B cell (primary cell): Measurements from ENCODE around the gene DPH2. TPM values are rescaled to one million over a fixed set of nuclear protein-coding genes. Genes with fewer than 3 reads are reported as not detected.

Experiments used
- ATAC-seq: fragments of 200-7000 bp; cut with Tn5 transposase; one replicate; pipeline ENCODE4 v1.10.0; 2021; ENCODE audit warnings: low read depth, mild to moderate bottlenecking, moderate number of reproducible peaks, moderate library complexity
- CTCF ChIA-PET: fragments of 350-600 bp; sonication (Branson Sonifier 250); formaldehyde crosslinking; loops from one replicate; lab custom pipeline; 2021; ENCODE audit warnings: antibody characterized with exemption, inconsistent platforms; lab: Charles Lee
- POLR2A ChIA-PET: fragments of 350-600 bp; sonication (Branson Sonifier 250); formaldehyde crosslinking; loops from one replicate; lab custom pipeline; 2021; ENCODE audit warnings: antibody characterized with exemption; lab: Charles Lee
- DNase-seq: peaks from one replicate; pipeline ENCODE4 v3.0.0; 2013
- H2AFZ ChIP-seq: 2 replicates; pipeline ENCODE4 v1.6.1; 2012; ENCODE audit warnings: mild to moderate bottlenecking, low read depth, low read length; ENCODE audit not compliant: insufficient read depth, poor library complexity, severe bottlenecking
- H3K27ac ChIP-seq, 2 donors: 1 replicate in 1 of 2; 2 replicates in 1 of 2; pipeline ENCODE4 v1.5.1; 2012 to 2013; ENCODE audit warnings: low read length in 2 of 2, mild to moderate bottlenecking in 2 of 2, moderate library complexity in 1 of 2
- H3K27me3 ChIP-seq, 4 experiments: fragments of 200-600 bp in 1 of 4; sonication (generic) in 1 of 4; replicated peaks in 1 of 4; 1 replicate in 2 of 4; 2 replicates in 2 of 4; pipeline versions ENCODE4 v1.6.1 to v1.7.0; 2013 to 2016; ENCODE audit warnings: low read length in 3 of 4, mild to moderate bottlenecking in 2 of 4, mixed read lengths in 1 of 4, moderate library complexity in 1 of 4; ENCODE audit not compliant: insufficient read depth in 4 of 4, control insufficient read depth in 3 of 4; ENCODE audit errors: control extremely low read depth in 1 of 4
- H3K36me3 ChIP-seq, 2 experiments: replicated peaks in 1 of 2; 1 replicate in 1 of 2; 2 replicates in 1 of 2; pipeline versions ENCODE4 v1.6.1 to v1.7.1; 2013; ENCODE audit warnings: low read length in 1 of 2; ENCODE audit not compliant: insufficient read depth in 2 of 2, control insufficient read depth in 1 of 2; ENCODE audit errors: control extremely low read depth in 1 of 2, extremely low read depth in 1 of 2
- H3K4me1 ChIP-seq, 2 donors: fragments of 200-600 bp in 1 of 2; sonication (generic) in 1 of 2; 1 replicate in 1 of 2; 2 replicates in 1 of 2; pipeline versions ENCODE4 v1.5.1 to v1.6.1; 2013 to 2017; ENCODE audit warnings: low read length in 2 of 2; ENCODE audit not compliant: control insufficient read depth in 2 of 2, insufficient read depth in 2 of 2
- H3K4me2 ChIP-seq: replicated peaks from 2 replicates; pipeline ENCODE3; 2012; ENCODE audit warnings: mild to moderate bottlenecking, low read depth, low read length; ENCODE audit not compliant: poor library complexity, severe bottlenecking
- H3K4me3 ChIP-seq, 5 experiments: fragments of 200-600 bp in 1 of 5; sonication (generic) in 1 of 5; 1 replicate in 3 of 5; 2 replicates in 2 of 5; pipeline versions ENCODE4 v1.5.1 to v1.7.0; 2011 to 2016; ENCODE audit warnings: low read length in 4 of 5, mild to moderate bottlenecking in 4 of 5, low read depth in 2 of 5, control low read depth in 1 of 5, moderate library complexity in 1 of 5; ENCODE audit not compliant: insufficient read depth in 1 of 5; ENCODE audit errors: control extremely low read depth in 1 of 5, extremely low read depth in 1 of 5
- H3K79me2 ChIP-seq: fragments of 200-600 bp; sonication (generic); one replicate; pipeline ENCODE4 v1.6.0; 2016; ENCODE audit warnings: low read length; ENCODE audit not compliant: control insufficient read depth, insufficient read depth
- H3K9ac ChIP-seq: fragments of 200-600 bp; sonication (generic); 2 replicates; pipeline ENCODE4 v1.6.1; 2017; ENCODE audit warnings: mild to moderate bottlenecking, low read length, moderate library complexity
- H3K9me3 ChIP-seq, 3 donors: one replicate each; pipeline versions ENCODE4 v1.6.1 to v1.7.1; 2013; ENCODE audit warnings: low read length in 2 of 3; ENCODE audit not compliant: control insufficient read depth in 2 of 3, insufficient read depth in 1 of 3; ENCODE audit errors: control extremely low read depth in 1 of 3
- H4K20me1 ChIP-seq: 2 replicates; pipeline ENCODE4 v1.6.0; 2012; ENCODE audit warnings: mild to moderate bottlenecking, low read length; ENCODE audit not compliant: insufficient read depth, control insufficient read depth, poor library complexity, severe bottlenecking
- H3K27ac Mint-ChIP-seq: one replicate; pipeline ENCODE4 v1.8.0; 2021; ENCODE audit warnings: mixed read lengths
- H3K27me3 Mint-ChIP-seq: one replicate; pipeline ENCODE4 v1.8.0; 2021; ENCODE audit warnings: mixed read lengths
- H3K4me1 Mint-ChIP-seq: one replicate; pipeline ENCODE4 v1.8.0; 2021; ENCODE audit warnings: mixed read lengths
- H3K4me3 Mint-ChIP-seq: one replicate; pipeline ENCODE4 v1.8.0; 2021; ENCODE audit warnings: mixed read lengths
- H3K9me3 Mint-ChIP-seq: one replicate; pipeline ENCODE4 v1.8.0; 2022; ENCODE audit warnings: mixed read lengths; ENCODE audit not compliant: insufficient read depth
- EZH2 ChIP-seq: IDR thresholded peaks from 2 replicates; pipeline ENCODE4 v1.6.1; 2012; ENCODE audit warnings: borderline replicate concordance, low read depth, mild to moderate bottlenecking, moderate library complexity, low read length; ENCODE audit not compliant: insufficient read depth, poor library complexity, severe bottlenecking
- WGBS: methylation state at CpG from one replicate; pipeline ENCODE4 v1.1.5; 2013; ENCODE audit warnings: missing lambda C conversion rate; ENCODE audit not compliant: insufficient coverage; 5-methylcytosine and 5-hydroxymethylcytosine counted together
- intact Hi-C: fragments of 100-400 bp; cut with micrococcal nuclease; formaldehyde crosslinking; loops from one replicate; pipeline ENCODE4 v1.10.0; 2022
- polyA plus RNA-seq: library from polyadenylated mRNA; depleted of rRNA; stranded (reverse); fragments of >200 nt; gene quantifications from 2 replicates; pipeline ENCODE4 v1.2.3, GENCODE V29; 2012
- total RNA-seq, 2 donors: library from RNA; stranded (reverse); fragments of 120-200 nt in 1 of 2; gene quantifications; 1 replicate in 1 of 2; 2 replicates in 1 of 2; pipeline versions ENCODE4 v1.2.3 to v1.2.4, GENCODE V29; 2013 to 2022
- TF ChIP-seq, protein P1 (sequence below): fragments of 200-600 bp; IDR thresholded peaks from one replicate; pipeline ENCODE4 v1.8.0; 2022; ENCODE audit warnings: antibody characterized with exemption, mild to moderate bottlenecking

The DPH2 gene
- total and polyA plus RNA-seq, 2 donors (not counting 1 experiment from before 2014, with no cell fraction given), result 30.5 to 71.9 TPM

DNA sequence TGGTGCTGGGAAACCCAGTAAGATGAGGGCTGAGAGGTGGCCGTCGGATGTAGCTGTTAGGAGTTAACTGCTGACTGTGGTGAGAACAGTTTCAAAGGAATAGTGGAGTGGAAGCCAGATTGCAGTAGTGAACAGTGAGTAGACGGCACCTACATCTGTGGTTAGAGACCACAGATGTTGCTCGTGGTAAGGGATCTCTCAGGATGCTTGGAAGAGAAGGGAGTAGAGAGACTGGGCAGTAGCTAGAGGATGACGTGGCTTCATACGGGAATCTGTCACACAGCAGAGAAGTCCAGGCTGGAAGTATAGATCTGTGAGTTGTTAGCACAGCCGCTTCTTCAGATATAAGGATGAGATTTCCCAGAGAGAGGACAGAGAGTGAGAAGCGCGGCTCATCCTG is 44.0 kb upstream of the DPH2 start:
- H3K36me3 ChIP-seq, result peaks cover 0 to 2% of the 10 kb centered on the region in 2 experiments
- H3K9me3 ChIP-seq, result no peaks in the 10 kb centered on the region
- POLR2A ChIA-PET, result no interaction called here
- no peaks in the 10 kb centered on the region for H3K27me3 ChIP-seq
- CTCF ChIA-PET, result interaction anchor here (2.0 kb wide), 1 partner anchor 9 kb away, joined by 8 read pairs; no protein-coding TSS in a partner anchor
- intact Hi-C loops, result no loop called here
- TF ChIP-seq EZH2, result no peak
- H2AFZ ChIP-seq, result no peak overlapping the region
- no peaks in the 10 kb centered on the region for H3K79me2 ChIP-seq
- no peak overlapping the region for H3K4me2 ChIP-seq
- no peak for DNase-seq
- Mint-ChIP-seq H3K9me3 (no peaks in the 10 kb centered on the region), H3K27ac (no peak overlapping the region), H3K27me3 (no peaks in the 10 kb centered on the region), H3K4me1 (no peaks in the 10 kb centered on the region), H3K4me3 (no peak overlapping the region)
- no peak overlapping the region for H3K9ac ChIP-seq
- H4K20me1 ChIP-seq, result no peaks in the 10 kb centered on the region
- WGBS, result 96% methylated on average over 9 of the region's 9 CpGs
- H3K4me3 ChIP-seq, result no peak overlapping the region
- ATAC-seq, result no peak
- H3K4me1 ChIP-seq, result no peaks in the 10 kb centered on the region
- no peak overlapping the region for H3K27ac ChIP-seq

DNA sequence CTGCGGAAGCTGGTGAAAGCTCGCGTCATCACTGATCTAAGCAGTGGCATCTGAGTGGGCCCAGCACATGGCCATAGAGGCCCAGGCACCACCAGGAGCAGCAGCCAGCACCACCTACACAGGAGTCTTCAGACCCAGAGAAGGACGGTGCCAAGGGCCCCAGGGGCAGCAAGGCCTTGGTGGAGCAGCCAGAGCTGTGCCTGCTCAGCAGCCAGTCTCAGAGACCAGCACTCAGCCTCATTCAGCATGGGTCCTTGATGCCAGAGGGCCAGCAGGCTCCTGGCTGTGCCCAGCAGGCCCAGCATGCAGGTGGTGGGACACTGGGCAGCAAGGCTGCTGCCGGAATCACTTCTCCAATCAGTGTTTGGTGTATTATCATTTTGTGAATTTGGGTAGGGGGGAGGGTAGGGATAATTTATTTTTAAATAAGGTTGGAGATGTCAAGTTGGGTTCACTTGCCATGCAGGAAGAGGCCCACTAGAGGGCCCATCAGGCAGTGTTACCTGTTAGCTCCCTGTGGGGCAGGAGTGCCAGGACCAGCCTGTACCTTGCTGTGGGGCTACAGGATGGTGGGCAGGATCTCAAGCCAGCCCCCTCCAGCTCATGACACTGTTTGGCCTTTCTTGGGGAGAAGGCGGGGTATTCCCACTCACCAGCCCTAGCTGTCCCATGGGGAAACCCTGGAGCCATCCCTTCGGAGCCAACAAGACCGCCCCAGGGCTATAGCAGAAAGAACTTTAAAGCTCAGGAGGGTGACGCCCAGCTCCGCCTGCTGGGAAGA is 39.5 kb upstream of the DPH2 start:
- no peak overlapping the region for H3K4me3 ChIP-seq
- no peaks in the 10 kb centered on the region for H4K20me1 ChIP-seq
- H3K9ac ChIP-seq, result no peak overlapping the region
- intact Hi-C loops, result loop anchor here (5.0 kb wide), 1 partner anchor 117 kb away; no protein-coding TSS in a partner anchor
- WGBS, result 94% methylated on average over 10 of the region's 10 CpGs
- no peak for ATAC-seq
- H3K9me3 Mint-ChIP-seq, result no peaks in the 10 kb centered on the region
- peaks cover 0 to 32% (median 19%) of the 10 kb centered on the region in 4 experiments for H3K27me3 ChIP-seq
- no peak for TF ChIP-seq EZH2
- TF ChIP-seq, protein P1, sequence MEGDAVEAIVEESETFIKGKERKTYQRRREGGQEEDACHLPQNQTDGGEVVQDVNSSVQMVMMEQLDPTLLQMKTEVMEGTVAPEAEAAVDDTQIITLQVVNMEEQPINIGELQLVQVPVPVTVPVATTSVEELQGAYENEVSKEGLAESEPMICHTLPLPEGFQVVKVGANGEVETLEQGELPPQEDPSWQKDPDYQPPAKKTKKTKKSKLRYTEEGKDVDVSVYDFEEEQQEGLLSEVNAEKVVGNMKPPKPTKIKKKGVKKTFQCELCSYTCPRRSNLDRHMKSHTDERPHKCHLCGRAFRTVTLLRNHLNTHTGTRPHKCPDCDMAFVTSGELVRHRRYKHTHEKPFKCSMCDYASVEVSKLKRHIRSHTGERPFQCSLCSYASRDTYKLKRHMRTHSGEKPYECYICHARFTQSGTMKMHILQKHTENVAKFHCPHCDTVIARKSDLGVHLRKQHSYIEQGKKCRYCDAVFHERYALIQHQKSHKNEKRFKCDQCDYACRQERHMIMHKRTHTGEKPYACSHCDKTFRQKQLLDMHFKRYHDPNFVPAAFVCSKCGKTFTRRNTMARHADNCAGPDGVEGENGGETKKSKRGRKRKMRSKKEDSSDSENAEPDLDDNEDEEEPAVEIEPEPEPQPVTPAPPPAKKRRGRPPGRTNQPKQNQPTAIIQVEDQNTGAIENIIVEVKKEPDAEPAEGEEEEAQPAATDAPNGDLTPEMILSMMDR, result peak; percentile 40
- no peak overlapping the region for H3K4me3 Mint-ChIP-seq
- H3K27ac Mint-ChIP-seq, result no peak overlapping the region
- no peaks in the 10 kb centered on the region for H3K36me3 ChIP-seq
- no peak overlapping the region for H3K27ac ChIP-seq
- no peak overlapping the region for H2AFZ ChIP-seq
- H3K4me1 Mint-ChIP-seq, result peaks cover 15% of the 10 kb centered on the region
- ChIA-PET CTCF (interaction anchor here (0.6 to 10.3 kb wide), 7 partner anchors 13 to 166 kb away, joined by 3 to 118 read pairs (median 5); no protein-coding TSS in a partner anchor), POLR2A (no interaction called here)
- peaks cover 24% of the 10 kb centered on the region for H3K27me3 Mint-ChIP-seq
- peaks cover 18 to 19% of the 10 kb centered on the region in 2 donors for H3K4me1 ChIP-seq
- peaks cover 0 to 11% (median 0%) of the 10 kb centered on the region in 3 donors for H3K9me3 ChIP-seq
- no peak for DNase-seq
- no peaks in the 10 kb centered on the region for H3K79me2 ChIP-seq
- H3K4me2 ChIP-seq, result no peak overlapping the region
